ENCODE measurements around the gene CDK6. TPM values are rescaled to one million over a fixed set of nuclear protein-coding genes. Genes with fewer than 3 reads are reported as not detected.

Gene CDK6
- polyA plus RNA-seq, 12 donors: 38.2 to 80.7 (median 58.5) TPM; not detected in 1

DNA sequence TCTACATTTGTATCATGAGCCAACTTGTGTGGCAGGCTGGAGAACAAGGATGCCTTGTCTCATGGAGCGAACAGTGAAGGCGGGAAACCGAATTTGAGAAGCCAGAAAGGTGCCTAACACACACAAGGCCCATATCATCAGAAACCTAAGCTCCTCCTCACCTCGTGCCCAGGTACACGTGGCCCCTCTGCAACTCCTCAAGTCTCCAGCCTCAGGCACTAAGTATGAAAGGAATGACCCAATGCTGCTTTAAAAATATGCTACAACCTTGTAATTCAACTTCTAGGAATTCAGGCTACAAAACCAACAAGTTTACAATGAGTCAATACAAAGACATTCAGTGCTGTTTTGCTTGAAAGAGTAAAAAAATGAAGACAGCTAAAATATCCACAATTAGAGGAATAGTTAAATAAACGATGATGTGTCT, 95.7 kb downstream of the CDK6 start:
- DNase-seq: no peak

DNA sequence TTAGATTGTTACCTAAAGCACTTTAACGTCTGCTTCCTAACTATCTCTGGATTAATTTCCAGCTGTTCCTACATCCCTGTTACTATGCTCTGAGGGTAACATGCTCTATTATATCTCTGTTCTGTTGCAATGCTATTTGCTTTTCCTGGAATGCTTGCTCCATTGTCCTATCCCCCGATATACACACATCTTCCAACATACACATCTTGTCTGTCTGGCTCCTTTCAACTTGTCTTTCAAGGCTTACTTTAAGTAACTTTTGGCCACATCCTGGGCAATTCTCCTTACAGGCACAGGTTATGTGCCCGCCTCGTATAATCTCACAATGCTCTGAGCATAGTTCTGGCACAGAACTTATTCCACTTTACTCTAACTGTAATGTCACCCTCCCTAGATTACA, 96.2 kb downstream of the CDK6 start:
- no peak for DNase-seq

DNA sequence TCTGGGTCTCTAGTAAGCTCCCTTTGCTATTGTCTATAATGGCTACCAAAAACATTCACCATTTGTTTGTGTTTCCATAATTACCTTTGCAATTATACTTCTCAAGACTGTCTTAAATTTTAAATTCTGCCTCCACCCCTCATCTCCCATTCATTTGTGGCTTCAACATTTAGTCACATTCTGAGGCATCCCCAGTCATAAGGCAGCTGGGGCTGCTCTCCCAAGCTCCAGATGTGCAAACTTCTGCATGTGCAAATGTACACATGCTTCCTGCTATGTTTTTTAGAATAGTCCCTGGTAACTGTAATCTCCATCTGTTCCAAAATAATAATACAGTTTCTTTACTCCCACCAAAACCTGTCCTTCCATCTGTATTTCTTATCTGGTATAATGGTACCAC, 97.3 kb downstream of the CDK6 start:
- DNase-seq: no peak

DNA sequence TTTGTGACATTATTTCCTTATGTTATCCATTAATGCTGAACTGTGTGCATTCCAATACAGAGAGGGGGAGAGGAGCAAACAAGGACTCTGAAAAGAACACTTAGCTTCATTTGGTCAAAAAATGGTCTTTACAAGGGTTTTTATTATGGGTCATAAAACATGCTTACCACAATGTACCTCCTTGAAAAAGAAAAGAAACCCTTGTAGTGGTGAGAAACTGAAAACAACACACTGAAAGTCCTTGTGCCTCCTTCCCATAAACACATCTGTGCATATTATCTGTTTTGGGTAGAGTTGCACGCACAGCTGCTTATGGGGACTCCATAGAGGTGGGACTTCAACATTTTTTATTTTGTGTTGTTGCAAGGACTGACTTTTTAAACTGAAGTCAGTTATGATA, 98.7 kb downstream of the CDK6 start:
- DNase-seq: no peak

DNA sequence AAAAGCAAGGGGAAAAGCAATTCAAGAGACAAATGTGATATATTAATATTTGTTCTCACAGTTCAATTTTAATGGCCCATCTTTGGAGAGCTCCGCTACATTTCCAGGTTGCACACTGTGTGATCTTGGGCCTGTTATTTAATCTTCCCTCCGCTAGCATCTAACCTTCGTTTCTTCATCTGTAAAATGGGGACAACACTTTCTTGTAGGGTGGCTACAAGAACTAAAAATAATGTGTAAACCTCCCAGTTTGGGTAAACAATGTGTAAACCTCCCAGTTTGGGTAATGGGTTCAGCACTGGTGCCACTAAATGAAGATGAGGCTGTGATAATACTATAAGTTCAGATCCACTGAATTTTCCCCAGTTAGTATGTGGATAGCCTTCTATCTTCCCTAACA, 99.5 kb downstream of the CDK6 start:
- no peak for DNase-seq

DNA sequence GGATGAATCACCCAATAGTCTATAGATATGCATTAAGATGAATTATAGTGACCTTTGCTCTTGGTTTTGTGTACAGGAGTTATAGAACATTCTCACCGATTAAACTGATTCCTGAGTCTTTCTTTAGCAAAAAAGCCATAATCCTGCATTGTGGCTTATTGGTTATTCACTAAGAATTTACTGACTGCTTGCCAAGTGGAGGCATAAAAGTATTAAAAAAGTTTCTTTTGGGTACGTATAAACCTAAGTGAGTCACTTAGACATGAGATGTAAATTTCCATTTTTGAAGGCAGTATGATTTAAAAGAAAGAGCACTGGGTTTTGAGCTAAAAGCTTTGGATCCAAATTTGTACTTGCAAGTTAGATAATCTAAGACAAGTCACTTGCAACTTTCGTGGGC, 100.7 kb downstream of the CDK6 start:
- DNase-seq: no peak

DNA sequence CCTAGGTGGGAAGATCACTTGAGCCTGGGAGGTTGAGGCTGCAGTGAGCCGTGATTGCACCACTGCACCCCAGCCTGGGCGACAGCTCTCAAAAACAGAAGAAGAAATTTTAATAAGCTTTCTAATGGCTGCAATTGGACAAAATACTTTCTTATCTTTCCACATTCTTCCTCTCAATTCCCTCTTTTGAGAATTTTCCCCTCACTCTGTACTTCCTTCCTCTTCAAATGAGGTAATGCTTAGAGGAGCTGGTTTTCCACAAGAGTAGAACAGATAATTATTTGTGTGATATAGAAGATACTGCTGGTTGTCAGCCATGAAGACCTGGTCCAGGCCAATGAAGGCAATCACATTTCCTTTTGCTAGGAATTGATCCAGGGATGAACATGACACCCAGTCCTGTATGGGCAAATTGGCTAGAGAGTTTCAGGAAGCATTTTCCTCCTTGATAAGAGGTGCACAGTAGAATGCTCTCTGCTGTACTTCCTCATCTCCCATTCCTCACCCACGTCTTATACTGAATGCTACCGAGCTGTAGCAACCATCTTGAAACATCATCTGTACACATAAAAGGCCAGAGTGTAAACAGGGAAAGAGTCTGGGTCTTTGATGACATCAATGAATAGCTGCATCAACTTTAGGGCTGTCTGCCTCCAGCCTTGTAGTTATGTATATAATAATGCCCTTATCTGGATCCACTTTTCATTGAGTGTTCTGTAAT, 103.9 kb downstream of the CDK6 start:
- DNase-seq: no peak

DNA sequence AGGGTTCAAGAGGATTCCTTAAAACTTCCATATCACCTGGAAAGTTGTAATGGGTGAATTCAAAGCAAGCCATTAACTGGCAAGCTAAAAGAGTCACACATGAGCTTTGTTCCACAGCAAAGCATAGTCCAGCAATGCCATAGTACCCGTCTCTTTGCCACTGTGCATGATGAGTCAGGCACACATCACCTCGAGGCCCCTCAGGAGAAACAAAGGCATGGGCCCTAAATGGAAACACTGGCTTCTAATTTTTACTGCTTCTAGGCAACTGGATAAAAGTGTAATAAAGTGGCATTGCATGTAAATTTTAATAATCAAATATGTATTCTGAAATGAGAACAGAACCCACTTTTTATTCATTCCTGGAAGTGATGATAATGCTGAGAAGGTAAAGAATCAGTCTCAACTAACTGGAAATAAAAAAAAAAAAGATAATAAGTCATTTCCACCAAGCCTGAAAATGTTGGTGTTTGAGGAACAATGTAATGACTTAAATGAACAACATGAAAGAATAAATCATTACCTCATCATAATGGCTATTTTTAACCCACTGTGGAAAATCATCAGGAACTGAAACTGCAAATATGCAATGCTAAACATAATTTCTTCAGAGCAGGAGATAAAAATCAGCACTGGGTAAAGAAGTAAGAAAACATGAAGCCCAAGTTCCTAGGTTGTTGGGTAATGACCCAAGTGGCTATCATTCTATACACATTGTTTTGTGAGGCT, 104.9 kb downstream of the CDK6 start:
- peak; percentile 33 for DNase-seq

DNA sequence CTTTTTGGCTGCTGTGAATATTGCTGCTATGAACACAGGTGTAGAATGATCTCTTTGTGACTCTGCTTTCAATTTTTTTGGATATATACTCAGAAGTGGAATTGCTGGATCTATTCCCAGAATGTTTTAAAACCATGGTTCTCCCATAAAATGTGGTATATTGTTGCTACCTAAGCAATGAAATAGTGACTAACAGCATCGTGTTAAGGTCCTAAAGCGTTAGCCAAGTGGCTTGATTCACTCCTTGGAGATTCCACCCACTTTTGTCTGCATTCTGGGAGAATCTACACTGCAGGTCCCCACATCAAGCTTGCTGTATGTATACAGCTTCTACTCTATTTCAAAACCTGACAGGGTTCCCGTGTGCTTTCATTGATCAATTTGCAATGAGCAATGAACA, 105.6 kb downstream of the CDK6 start:
- DNase-seq: no peak

DNA sequence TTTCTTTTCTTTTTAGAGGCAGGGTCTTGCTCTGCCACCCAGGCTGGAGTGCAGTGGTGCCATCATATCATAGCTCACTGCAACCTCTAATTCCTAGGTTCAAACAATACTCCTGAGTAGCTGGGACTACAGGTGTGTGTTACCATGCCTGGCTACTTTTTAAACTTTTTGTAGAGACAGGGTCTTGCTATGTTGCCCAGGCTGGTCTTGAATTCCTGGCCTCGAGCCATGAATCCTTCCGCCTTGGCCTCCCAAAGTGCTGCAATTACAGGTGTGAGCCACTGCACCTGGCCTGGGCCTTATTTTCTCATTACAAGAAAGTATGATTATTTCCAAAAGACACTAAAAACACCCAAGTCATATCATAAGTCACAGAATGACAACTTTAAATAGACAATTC, 106.6 kb downstream of the CDK6 start:
- DNase-seq: no peak

DNA sequence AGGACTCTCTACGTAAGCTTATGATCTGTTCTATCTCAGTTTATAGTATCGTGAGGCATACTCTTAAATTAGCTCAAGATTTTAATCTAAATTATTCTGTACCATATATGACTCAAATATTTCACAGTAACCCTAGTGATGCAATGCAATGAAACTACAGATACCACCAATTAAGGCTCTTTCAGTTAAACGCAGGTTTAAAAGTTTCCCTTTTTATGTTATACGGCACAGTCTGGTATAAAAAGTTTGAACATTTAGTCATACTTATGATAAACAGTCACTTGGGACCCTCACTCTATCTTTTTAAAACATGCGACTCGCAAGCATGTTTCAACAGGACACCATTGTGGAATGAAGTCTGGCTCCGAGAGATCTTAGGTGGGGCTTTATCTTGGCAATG, 107.2 kb downstream of the CDK6 start:
- no peak for DNase-seq

DNA sequence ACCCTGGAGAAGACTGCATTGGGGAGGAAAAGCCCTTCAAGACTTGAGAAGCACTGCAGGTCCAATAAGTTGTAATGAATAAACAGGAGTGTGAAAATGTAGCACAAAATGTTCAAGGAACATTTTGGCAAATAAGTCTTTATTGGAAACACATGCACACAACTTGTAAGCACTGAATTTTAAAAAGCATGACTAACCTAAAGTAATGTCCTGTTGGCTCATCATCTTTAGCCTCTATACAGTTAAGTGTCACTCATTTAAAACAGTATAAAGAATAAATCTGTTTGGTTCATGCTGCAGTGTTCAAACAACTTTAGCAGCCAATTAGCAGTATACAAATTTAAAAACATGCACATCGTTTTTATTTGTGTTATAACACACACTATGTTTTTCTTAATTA, 108.6 kb downstream of the CDK6 start:
- no peak for DNase-seq

DNA sequence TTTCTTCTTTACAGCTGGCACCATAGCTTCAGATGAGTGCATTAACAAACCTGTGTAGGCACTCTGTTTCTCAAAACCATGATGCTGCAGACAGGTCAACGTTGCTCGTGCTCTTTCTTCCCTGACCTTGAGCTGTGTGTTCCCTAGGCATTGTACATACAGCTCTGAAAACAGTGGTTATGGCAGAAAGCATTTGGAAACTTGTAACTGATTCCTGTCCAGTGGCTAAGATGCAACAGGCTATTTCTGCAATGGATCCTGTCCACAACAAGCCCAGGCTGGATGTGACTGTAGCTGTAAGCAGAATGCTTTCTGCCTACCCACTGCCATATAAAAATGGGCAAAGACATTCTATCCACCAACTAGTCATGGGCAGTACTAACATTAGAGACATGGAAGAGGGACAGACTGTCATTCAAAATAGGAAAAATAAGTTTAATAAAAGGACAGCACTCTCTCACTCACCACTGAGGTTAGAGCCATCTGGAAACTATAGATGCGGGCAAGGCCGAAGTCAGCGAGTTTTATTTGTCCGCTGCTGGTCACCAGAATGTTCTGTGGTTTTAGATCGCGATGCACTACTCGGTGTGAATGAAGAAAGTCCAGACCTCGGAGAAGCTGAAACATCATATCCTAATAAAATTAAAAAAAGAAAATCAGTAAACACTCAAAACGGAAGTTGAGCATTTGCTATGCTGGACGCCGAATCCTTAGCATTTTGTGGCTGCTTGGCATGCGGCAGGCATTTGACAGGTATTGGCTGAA, 111.0 kb downstream of the CDK6 start:
- DNase-seq: no peak

DNA sequence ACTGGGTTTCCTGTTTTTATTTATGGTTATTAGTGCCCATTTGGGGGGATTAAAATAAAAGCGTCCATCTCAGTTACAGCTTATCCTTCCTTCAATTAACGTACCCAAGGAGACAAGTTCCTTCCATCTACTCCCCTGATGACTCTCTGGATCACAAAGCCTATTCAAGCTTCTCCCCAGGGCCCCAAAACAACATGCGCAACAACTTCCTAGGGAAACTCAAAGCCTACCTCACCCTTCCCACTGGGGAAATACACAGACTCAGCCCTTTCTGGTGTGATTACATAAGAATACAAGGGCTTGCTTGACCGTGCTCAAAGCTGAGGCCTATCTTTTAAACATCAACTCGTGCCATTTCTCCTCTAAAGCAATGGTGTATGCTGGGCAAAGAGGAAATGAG, 112.4 kb downstream of the CDK6 start:
- DNase-seq: peak; percentile 25

DNA sequence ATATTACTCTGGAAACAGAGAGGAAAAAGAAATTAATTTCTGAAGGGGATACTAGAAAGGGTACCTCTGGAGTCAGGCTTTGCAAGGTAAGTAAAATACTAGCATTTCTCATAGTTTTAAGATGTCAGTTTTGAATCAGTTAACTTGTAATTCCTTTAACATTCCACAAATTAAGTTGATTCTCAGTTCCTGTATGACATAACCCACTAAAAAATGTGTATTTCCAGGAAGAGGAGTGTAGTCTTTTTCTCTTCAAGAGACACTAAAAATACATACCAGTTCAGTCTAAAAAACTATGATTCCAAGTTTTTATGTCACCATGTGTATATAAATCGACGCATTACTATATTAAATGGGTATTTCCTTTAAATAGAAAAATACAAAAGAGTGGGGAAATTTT, 113.2 kb downstream of the CDK6 start:
- no peak for DNase-seq

DNA sequence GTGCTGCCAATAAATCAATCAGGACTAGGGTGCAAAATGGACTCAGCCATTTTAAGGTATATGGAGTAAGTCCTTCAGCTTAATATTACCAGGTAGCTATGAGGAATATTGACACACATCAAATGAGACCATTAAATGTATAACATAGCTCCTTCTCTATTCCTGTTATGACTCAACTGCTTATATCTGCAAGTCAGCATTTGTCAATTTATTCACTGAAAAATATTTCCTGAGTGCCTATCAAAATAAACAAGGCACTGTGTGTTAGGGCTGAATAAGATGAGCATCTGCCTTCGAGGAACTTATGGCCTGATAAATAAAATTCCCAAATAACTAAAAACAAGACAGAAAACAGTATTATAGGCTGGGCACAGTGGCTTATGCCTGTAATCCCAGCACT, 113.8 kb downstream of the CDK6 start:
- no peak for DNase-seq

DNA sequence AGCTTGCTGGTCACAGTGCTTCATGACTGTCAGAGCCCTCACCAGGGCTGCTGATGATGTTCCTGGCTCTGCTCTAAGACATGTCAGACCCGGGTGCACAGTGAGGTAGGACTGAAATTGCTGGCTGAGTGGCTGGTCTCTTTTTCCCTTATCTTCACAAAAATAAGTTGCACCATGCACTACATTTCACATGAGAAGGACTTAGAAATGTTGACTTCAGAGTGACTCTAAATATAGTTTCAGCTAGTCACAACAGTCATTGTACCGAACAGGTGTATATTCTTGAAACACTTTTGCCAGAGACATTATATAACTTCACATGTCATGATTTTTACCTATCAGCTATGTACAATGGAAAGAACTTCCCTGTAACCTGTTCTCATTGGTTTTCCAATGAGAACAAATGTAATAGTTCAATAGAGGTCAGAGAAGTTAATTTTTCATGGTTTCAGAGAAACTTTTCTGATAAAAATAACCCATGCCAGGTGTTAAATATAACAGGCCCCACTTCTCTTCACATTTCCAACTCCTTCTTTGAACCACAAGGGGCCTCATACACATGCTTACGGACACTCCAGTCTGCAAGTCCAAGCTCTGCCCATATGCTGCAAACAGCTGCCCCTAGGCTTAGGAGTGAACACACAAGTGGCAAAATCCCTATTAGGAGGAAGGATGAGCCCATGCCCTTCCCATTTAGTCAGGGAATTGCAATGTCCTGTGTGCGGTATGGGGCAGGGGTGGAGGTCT, 115.6 kb downstream of the CDK6 start:
- DNase-seq: no peak

DNA sequence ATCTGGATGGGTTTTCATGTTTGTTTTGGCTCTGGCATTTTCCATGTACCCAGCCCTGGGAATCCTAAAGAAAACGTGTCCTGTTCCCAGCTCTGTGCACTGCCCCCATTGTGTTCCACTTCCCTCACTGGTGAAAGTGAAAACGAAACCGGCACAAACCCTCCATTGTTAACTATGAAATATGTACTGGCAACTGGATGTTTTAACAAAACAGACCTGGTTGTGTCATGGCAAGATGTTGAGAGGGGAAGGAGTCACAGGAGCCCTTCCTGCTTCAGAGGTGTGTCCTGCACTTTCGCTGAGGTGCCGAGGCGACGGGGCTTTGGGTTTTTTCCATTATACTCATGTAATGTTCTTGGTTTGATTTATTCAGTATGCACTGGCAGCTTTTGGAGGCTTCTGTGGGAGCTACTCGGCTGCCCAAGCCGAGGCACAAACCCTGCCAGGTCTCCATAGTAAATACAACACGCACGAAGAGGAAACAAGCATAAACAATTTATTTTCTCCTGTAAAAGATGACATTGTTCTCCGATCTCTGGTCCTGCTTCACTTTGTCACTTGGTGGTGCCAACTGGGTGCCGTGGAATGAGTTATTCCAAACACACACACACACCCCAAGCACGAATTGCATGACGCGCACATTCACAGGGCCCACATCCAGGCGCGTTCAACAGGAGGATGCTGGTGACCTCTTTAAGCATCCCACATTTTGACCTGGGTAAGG, 118.2 kb downstream of the CDK6 start:
- DNase-seq: no peak

DNA sequence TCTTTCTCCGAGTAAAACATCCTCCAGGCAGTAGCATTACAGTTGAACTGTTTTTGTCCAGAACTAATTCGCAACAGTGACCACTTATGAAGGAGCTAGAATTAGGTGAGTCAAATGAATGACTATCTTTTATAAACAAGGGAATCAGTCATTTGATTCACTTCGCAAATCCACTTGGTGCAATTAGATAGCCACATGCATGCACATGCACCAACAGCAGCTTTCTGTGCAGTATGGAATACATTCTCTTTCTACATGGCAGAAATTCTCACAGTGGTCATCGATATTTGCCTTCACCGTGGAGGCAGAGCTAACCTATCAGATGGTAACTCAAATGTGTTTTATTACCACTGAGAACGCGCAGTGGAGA, 118.8 kb downstream of the CDK6 start:
- no peak for DNase-seq

DNA sequence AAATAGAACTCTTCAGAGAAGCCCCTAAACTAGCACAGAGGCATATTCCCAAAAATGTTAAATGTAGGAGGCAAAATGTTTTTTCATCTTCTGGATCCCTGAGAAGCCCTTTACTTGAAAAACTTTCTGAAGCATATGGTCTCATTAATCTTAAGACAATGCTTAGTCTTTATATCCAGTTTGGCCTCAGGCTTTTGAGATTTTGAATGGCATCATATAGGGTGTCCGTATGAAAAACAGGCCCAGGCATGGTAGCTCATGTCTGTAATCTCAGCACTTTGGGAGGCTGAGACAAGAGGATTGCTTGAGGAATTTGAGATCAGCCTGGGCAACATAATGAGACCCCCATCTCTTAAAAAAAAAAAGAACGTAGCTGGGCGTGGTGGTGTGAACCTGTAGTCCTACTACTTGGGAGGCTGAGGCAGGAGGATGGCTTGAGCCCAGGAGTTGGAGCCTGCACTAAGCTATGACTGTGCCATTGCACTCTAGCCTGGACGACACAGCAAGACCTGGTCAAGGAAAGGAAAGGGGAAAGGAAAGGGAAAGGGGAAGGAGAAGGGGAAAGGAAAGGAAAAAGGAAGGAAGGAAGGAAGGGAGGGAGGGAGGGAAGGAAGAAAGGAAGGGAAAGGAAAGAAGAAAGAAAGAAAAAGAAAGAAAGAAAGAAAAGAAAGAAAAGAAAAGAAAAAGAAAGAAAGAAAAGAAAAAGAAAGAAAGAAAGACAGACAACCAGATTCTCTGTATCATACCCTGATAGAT, 119.4 kb downstream of the CDK6 start:
- no peak for DNase-seq

DNA sequence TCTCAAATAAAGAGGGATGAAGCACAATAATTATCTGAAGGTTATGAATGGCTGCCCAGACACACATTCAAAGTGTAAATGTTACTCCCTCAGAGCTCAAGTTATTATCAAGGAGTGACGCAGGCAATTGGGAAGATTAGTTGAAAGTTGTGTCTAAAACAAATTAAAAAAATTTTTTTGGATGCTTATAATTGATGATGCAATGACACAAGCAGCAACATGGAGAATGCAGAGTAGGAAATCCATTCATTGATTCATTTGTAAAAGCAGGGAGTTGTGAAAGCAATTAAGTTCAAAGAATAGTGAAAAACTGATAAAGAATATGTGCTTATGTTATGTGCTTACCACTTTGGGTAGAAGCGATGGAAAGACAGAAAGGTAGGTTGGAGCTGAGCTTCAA, 120.4 kb downstream of the CDK6 start:
- no peak for DNase-seq
